Measurements from ENCODE around the gene DYDC2.
"Not testable (repeated sequence)": the region's sequence is repeated elsewhere in the genome, so short reads cannot be mapped to it uniquely, and the experiment has no call there.

The DYDC2 gene

GRCh38 chr10:80344276-80344675 is 12.3 kb upstream of the DYDC2 start:
- no peak for DNase-seq (ENCODE audit: low spot score)

GRCh38 chr10:80344912-80345311 is 11.7 kb upstream of the DYDC2 start:
- no peak for DNase-seq (ENCODE audit: low spot score)
- no peak for TF ChIP-seq CTCF (IDR thresholded peaks at IDR 0.05; ENCODE audit: extremely low read depth, missing control alignments)

More at GRCh38 chr10:80344276-80344675, 12.3 kb upstream of the DYDC2 start:
- no peak for TF ChIP-seq CTCF (IDR thresholded peaks at IDR 0.05; ENCODE audit: extremely low read depth, missing control alignments)

- TF ChIP-seq CTCF (IDR thresholded peaks at IDR 0.05; ENCODE audit: extremely low read depth, missing control alignments): no peak
- DNase-seq (ENCODE audit: low spot score): no peak
Observed at GRCh38 chr10:80350251-80350650, 6.3 kb upstream of the DYDC2 start.

- no peak for DNase-seq (ENCODE audit: low spot score)
- TF ChIP-seq CTCF (IDR thresholded peaks at IDR 0.05; ENCODE audit: extremely low read depth, missing control alignments): no peak
Observed at GRCh38 chr10:80351220-80351619, 5.4 kb upstream of the DYDC2 start.

- no peak for TF ChIP-seq CTCF (IDR thresholded peaks at IDR 0.05; ENCODE audit: extremely low read depth, missing control alignments)
- DNase-seq (ENCODE audit: low spot score): peak; percentile 18
Observed at GRCh38 chr10:80356989-80357850, 639 bp downstream of the DYDC2 start.

GRCh38 chr10:80357851-80358125 is 1.2 kb downstream of the DYDC2 start:
- no peak for DNase-seq (ENCODE audit: low spot score)
- TF ChIP-seq CTCF (IDR thresholded peaks at IDR 0.05; ENCODE audit: extremely low read depth, missing control alignments): no peak

- DNase-seq (ENCODE audit: low spot score): not testable (repeated sequence)
Observed at GRCh38 chr10:80358925-80359324, 2.3 kb downstream of the DYDC2 start.

- DNase-seq (ENCODE audit: low spot score): no peak
- no peak for TF ChIP-seq CTCF (IDR thresholded peaks at IDR 0.05; ENCODE audit: extremely low read depth, missing control alignments)
Observed at GRCh38 chr10:80359644-80360043, 3.1 kb downstream of the DYDC2 start.

All from GM20000 (cell line).